ENCODE results near the gene RPL31.
"Not testable (repeated sequence)": the region's sequence is repeated elsewhere in the genome, so short reads cannot be mapped to it uniquely, and the experiment has no call there.

RPL31 gene

DNA sequence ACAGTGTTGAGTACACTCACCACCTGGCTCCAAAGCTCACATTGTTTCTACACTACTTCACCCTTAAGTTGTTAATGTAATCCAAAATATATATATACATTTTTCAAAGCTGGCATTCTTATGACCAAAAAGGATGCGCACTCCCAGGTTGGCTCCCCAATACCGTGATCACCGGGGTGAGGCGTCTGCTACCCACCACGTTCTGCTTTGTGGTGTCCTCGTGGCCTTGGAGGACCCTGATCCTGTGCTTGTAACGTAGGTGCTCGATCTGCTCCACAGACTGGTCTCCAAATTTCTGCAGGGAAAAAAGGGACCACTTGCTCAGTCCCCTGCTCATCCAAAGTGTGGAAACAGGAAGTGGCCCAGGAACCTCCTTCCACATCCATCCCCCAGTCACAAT, 25.8 kb downstream of the RPL31 start:
- DNase-seq (ENCODE audit: low spot score), result no peak

DNA sequence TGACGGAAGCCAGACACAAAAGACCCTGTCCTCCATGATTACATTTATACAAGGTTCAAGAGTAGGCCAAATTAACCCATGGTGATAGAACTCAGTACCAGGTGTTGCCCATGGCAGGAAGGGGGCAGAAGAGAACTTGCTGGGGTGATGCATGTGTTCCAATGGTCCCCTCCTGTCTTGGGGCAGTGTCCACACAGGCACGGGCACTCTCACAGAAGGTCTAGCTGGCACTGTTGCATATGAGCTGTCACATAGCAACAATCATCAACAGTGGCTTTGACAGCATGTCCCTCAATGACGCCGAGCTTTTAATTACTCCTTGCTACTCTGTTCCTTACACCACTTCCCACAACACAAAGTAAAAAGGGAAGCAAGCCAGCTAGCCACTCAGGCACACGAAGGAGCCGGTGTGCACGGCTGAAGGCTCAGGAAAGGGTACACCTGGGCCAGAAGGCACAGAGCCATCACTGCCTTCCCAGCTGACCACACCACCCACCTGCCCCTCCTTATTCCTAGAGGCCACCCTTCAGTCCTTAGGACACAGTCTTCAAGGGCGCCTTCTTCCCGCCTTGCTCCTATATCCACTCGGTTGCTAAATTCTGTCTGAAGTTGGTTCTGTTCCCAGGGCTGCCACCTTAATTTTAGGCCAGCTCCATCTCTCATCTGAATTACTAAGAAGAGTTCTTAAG, 28.9 kb downstream of the RPL31 start:
- no peak for DNase-seq (ENCODE audit: low spot score)

DNA sequence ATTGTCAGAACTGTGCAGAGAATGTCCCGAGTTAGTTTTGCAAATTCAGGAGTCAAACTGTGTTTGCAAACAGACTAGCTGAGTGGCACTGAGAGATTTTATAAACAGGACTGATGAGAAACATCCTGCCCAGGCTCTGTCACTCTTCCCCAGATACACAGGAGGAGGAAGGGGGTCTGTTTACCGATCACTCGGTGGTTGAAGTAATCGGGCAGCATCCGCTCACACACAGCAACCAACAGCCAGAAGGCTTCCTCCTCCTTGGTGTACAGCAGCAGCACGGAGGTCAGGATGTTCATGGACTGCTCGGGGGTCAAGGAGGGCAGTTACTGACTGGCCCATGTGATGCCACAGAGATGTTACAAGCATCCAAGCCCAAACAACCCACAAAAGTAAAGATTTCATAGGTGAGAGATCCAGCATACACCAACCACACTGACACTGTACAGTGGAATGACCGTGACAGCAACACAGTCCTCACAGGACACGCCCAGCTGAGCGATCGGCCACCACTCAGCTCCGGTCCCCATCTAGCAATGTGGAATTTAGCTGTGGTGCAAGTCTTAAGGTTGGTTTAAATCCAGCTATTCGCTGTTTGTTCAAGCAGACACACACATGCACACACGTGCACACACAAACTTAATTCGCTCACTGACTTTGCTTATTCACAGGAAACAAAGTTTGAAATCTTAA, 30.1 kb downstream of the RPL31 start:
- DNase-seq (ENCODE audit: low spot score), result no peak

DNA sequence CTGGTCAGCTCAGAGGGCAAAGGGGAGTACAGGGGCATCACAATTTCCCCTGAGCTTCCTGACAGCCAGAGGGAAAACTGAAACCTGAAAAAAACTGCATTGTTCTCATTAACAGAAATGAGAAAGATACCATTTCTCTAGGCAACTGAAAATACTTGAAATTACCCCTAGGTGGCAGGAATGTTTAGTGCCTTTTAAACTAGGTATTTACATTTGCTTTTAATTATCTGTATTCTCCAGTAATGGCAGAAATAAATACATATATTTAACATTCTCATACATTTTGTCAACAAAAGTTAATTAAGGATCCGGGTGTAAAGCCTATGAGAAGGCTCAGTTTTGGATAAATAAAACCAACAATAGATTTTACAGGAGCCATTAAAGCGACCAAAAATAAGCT, 34.5 kb downstream of the RPL31 start:
- DNase-seq (ENCODE audit: low spot score), result no peak

DNA sequence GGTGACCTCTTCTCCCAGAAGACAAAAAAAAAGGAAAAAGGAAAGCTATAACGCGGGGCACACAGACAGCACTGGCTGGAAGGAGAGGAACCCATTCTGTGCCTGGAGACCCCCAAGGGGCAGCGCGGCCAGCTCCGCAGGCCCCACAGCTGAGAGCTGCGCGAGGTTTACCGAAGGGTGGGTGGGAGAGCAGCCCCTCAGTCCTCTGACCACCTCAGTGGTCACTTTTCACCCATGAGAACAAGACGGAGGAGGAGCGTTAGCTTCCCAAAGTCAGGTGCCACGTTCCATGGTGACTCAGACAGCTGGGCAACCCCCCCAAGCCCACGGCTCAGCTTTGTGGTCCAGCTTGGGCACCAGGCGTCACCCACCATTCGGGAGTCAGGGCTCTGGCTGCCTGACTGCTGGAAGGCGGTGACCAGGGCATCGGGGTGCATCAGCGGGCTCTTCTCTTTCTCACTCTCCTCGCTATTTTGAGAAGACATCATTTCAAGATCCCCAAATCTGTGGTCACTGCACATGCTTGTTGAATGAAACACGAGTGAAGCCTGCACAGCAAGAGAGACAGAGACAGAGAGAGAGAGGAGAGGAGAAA, 35.2 kb downstream of the RPL31 start:
- DNase-seq (ENCODE audit: low spot score), result no peak

DNA sequence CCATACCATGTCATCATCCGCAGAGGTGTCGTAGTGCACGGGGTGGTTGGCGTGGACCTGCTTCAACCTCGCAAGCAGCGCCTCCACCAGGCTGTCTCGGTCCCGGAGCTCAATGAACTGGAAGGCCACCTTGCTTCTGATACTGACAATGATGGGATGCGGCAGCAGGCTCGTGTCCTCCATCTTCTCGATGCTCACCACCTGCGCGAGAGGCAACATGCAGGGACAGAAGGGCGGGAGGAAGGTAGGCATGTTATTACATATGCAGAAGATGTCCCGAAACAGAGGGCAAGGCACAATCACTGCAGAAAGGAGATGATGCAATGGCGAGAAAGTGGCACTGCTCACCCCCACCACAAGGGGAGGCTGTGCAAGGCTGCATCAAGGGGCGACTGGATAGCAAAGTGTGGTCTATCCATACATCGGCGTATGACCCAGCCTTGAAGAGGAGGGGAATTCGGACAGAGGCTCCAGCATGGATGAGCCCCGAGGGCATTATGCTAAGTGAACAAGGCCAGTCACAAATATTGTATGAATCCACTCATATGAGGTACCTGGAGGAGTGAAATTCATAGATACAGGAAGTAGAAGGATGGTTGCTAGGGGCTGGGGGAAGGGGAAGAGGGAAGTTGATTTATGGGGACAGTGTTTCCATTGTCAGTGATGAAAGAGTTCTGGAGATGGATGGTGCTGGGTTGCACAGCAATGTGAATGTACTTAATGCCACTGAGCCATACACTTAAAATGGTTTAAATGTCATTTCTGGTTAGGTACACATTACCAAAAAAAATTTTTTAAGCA, 36.6 kb downstream of the RPL31 start:
- DNase-seq (ENCODE audit: low spot score), result no peak

DNA sequence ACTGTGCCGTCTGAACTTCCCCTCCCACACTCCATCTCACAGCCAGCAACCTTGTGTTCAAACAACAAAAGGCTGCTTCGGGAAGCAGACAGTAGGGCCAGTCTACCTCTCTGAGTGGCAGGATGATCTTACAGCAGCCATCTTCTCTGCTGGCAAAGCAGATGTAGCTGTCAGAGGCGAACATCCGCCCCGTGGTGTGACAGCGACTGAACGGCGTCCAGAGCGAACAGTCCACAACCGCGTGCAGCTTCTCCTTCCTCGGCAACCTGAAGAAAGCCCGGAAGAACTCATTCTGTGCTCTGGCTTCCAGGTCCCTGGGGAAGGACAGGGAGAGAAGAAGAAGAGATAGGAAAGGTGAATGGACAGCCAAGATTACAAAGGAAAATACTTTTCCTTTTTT, 38.0 kb downstream of the RPL31 start:
- no peak for DNase-seq (ENCODE audit: low spot score)

DNA sequence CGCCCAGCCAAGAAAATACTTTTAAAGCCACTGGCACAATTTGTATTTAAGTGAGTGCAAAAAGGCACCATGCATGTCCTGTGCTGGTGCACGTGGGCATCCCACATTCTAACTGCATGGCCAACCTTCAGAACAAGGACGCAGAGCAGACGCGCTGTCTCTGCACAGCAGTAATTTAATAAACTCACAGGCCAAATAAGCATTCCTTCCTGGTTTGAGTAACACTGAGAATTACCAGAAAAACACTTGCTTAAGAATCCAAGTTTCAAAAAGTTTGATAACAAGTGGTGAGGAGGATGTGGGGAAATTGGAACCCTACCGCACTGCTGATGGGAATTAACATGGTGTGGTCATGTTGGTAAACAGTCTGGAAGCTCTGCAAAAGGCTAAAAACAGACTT, 38.7 kb downstream of the RPL31 start:
- DNase-seq (ENCODE audit: low spot score), result no peak

DNA sequence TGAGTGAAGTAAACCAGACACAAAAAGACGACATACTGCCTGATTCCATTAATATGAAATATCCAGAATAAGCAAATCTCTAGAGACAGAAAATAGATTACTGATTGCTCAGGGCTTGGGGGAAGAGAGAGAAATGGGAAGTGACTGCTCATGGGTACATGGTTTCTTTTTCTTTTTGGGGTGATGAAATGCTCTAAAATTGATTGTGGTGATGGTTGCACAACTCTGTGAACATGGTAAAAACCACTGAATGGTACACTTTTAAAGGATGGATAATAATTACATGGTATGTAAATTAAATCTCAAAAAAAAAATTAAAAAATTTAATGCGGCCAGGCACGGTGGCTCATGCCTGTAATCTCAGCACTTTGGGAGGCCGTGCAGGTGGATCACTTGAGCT, 39.3 kb downstream of the RPL31 start:
- DNase-seq (ENCODE audit: low spot score), result no peak

DNA sequence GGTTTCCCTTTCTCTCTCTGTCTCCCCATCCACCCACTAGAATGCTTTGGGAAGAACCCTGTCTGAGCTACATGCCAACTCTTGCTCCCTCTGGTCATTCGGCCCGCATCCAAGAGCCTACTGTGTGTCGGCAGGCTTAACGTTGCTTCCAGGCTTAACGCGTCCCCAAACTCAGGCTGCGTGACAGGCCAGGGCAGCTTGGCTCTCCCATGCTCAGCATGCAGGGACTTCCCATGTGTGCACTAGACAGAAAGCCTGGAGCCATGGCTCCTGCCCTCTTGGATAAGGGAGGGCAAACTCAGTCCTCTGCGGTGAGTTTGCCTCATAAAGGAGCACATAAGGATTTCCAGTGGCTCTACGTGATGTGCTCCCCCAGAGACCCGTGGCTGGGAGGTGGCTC, 43.2 kb downstream of the RPL31 start:
- DNase-seq (ENCODE audit: low spot score), result no peak

DNA sequence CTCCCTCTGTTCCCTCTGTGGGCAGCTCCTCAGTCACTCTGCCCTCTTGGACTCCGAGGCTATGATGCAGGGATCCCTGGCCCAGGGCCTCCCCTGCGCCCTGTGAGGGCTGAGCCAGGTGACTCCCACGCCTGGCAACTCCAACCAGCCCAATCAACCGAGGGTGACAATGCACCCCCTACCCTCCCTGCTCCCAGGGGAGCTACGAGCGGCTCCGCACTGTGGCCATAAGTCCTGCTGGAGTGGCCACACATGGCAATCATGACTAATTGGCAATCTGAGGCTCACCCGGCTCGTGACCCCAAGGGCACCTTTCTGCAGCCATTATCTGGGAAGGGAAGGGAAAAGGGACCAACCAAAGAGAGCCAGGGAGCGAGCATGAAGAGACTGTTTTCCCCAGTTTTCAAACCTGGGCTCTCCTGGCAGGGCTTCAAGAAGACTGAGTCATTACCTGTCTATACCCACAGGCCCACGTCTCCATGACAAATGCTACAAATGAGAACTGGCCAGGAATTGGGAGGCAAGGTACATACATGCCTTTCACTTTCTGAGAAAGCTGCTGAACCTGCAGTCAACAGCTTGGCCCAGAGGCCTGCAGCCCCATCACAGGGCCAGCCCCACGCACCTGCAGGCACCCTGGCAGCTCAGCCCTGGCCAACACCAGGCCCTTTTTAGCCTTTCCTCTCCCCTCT, 45.1 kb downstream of the RPL31 start:
- no peak for DNase-seq (ENCODE audit: low spot score)

DNA sequence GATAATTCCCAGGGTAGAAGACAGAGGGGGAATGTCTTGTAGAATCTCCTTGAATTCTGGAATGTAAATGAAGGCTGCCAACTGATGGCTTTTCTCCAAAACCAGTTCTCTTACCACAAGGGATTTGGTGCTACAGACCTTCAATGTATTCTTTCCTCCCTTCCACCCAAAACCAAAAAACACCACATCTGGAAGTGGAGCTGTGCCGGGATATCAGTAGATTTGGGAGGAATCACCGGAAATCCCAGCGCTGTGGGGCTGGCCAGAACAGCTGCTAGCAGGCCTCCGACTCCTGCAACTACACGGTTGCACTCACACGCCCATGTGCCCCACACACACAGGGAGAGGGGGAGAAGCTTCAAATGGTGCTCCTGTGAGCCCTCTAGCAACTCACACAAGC, 45.7 kb downstream of the RPL31 start:
- DNase-seq (ENCODE audit: low spot score), result no peak

DNA sequence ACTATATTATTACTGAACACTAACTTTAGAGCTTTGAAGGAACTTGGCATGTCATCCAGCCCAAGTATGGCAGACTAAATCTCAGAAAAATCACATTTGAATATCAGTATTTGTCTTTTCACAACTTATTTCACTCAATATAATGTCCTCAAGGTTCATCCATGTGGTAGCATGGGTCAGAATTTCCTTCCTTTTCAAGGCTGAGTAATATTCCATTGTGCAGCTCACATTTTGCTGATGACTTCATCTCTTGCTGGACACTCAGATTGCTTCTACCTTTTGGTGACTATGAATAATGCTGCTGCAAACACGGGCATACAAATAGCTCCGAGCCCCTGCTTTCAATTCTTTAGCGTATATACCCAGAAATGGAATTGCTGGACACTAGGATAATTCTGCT, 46.7 kb downstream of the RPL31 start:
- DNase-seq (ENCODE audit: low spot score), result no peak

DNA sequence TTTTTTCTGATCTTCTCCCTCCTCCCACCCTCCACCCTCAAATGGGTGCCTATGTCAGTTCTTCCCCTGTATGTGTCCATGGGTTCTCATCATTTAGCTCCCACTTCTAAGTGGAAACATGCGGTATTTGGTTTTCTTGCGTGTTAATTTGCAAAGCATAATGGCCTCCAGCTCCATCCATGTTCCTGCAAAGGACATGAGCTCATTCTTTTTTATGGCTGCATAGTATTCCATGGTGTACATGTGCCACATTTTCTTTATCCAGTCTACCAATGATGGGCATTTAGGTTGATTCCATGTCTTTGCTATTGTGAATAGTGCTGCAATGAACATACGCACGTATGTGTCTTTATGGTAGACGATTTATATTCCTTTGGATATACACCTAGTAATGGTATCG, 48.8 kb downstream of the RPL31 start:
- DNase-seq (ENCODE audit: low spot score), result not testable (repeated sequence)

DNA sequence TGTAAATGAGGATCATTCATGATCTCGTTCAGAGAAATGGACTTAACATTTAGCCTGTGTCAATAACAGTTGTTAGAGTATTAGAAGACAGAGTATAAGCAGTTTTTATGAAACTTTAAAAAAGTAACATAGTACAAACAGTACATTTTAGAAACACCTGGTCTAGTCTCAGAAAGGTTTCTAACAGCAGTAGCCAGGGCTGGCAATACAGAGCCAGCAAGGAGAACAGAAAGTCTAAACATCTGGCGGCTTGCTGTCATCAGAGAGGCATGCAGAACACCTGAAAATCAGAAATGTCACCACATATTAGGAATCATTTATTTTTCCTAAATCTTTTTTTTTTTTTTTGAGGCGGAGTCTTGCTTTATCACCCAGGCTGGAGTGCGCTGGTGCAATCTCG, 50.1 kb downstream of the RPL31 start:
- no peak for DNase-seq (ENCODE audit: low spot score)

DNA sequence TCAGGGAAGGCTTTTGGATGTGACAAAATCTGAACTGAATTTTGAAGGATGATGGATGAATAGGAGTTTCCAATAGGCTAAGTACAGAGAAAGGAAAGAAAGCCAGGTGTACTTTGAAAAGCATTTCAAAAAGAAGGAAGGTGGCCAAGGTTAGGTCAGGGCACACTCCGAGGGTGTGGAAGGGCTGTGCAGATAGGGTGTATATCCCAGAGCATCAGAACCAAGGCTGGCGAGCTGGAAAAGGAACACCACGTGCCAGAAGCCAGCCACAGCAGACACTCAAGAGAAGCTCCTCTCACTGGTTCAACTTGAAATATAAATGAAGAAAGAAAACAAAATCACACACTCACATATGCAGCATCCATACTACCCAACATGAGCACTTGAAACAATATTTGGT, 51.0 kb downstream of the RPL31 start:
- no peak for DNase-seq (ENCODE audit: low spot score)

All from globus pallidus (tissue), 1 donor.